ENCODE measurements around the gene TMEM179.
"Not testable (repeated sequence)": the region's sequence is repeated elsewhere in the genome, so short reads cannot be mapped to it uniquely, and the experiment has no call there.

Gene TMEM179

DNA sequence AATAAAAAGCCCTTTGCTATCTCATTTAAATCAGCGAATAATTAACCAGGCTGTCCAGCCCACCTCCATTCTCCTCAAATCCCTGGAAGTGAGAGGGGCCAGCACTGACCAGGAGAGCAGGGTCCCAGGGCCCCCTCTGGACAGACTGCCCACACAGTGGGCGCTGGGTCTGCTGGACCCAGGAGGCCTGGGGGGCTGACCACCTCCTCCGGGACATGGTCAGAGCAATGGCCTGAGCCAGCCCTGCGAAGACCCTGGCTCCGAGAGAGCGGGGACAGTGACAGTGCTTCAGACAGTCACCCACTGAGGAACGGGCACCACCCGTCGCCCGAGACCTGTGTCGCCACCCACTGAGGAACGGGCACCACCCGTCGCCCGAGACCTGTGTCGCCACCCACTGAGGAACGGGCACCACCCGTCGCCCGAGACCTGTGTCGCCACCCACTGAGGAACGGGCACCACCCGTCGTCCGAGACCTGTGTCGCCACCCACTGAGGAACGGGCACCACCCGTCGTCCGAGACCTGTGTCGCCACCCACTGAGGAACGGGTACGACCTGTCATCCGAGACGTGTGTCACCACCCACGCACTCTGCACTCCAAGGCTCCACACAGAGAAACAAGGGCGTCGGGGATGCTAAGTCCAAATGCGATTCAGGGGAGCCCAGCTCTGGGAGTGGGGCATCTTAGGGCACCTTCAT lies 32.4 kb upstream of the TMEM179 start:
- not testable (repeated sequence) for DNase-seq

GRCh38 chr14:104636131-104636530 lies 31.6 kb upstream of the TMEM179 start:
- DNase-seq, result no peak

- no peak for DNase-seq
Observed at GRCh38 chr14:104635717-104636116, 31.1 kb upstream of the TMEM179 start.

- DNase-seq, result no peak
Observed at GRCh38 chr14:104634886-104635570, 30.5 kb upstream of the TMEM179 start.

DNA sequence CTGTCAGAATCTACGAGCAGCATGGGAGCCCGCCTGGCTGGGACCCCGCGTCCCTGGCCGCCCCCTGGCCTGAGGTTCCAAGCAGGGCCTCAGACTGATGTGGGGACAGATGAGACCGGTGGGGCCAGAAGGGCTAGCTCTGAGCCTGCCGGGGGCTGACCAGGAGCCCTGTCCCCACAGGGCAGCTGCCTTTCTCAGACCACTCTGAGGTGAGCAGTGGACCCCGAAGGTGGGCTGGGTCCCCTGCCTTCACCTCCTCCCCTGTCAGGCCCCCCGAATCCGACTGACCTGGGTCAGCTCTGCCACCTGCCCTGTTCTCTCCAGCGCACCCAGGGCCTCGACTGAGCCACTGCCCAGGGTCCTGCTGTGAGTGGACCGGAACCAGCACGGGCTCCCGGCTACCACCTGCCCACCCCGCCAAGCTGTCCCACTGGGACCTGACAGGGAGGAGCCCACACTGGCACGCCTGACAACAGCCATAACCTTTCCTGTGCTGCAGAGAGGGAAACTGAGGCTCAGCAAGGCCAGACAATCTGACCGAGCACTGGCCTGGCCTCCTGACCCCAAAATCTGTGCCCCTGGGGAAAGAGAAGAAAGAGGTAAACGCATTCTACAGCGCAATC lies 29.7 kb upstream of the TMEM179 start:
- DNase-seq, result no peak

DNA sequence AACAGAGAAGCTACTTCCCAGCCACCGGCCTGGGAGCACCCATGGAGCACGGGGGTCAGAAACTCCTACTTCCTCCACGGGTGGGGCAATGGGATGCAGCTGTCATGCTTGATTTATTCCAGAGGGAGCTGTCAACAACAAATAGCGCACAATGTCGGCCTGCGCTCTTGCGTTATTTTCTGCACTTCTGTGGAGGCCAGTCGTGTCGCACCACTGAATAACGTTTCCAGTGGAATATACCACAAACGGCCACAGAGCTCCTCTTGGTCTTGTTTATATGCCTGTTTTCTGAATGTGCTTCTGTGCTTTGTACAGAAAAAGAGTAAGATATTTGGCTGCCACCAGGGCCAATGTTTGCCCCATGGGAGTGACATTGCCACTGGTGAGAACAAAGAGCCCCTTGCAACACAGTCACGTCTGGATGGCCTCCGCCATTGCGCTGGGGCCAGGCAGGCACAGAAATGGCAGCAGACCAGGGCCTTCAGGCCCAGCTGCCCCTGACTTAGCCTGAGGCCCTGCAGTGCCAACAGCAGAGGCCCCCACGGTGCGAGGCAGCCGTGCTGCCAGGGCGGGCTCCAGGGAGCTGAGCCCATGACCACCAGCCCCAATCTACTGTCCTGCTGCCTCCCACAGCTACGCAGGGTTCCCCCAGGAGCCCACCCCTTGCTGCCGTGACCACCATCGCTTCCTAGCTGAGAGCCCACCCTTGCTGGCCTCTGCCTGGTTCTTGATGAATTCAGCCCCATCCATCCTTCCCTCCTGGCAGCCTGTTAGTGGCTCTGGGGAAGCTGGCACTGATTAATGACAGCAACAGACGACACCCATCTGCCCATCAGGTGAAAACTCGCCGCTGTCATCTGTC lies 28.9 kb upstream of the TMEM179 start:
- no peak for DNase-seq

DNA sequence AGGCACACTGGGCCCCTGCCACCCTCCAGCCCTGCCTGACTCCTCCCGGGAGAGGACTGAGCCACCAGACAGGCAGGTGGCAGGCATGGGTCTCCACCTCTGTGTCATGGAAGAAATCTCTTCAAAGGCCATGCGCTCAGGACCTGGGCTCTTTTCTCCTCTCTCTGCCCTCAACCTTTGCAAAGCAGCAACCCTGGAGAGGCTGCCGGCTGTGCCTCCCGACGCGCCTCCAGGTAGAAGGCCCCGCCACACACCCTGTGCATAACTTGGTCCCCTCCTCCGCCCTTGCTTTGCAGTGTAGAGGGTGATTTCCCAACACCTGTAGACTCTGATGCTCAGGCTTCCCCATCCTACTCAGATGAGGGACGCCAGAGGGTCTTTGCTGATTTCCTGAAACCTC lies 28.2 kb upstream of the TMEM179 start:
- no peak for DNase-seq

DNA sequence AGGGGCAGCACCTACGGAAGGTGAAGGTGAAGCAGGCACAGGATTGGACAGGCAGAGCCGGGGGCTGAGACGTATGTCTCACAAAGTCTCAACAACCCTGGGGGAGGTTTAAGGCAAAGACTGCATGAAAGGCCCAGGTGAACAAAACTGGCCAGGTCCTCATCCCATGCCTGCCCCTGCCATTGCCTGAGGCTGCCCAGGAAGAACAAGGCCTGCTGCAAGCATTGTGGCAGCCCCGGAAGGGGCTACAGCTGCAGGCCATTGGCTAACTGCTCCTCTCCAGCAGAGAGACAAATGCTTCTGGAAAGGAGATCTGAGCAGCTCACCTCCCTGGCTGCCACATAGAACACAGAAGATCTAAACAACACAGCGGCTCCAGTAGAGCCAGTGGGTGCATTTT lies 20.4 kb upstream of the TMEM179 start:
- no peak for DNase-seq

DNA sequence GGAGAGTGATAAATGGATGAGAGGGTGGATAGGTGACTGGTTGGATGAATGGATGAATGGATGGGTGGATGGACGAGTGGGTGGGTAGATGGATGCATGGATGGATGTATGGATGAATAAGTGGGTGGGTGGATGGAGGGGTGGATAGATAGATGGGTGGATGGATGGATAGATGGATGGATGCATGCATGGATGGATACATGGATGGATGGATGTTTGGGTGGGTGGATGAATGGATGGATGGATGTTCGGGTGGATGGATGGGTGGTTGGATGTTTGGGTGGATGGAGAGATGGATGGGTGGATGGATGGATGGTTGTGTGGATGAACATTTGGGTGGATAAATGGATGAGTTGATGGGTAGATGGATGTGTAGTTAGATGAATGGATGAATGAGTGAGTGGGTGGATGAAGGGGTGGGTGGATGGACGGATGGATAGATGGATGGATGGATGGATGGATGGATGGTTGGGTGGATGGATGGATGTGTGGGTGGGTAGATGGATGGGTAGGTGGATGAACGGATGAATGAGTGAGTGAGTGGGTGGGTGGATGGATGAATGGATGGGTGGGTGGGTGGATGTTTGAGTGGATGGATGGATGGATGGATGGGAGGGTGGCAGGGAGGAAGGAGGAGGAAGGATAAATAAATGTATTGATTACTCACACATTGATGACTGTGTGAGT lies 9.7 kb upstream of the TMEM179 start:
- DNase-seq, result no peak

- no peak for DNase-seq
Observed at GRCh38 chr14:104611881-104612280, 7.3 kb upstream of the TMEM179 start.

DNA sequence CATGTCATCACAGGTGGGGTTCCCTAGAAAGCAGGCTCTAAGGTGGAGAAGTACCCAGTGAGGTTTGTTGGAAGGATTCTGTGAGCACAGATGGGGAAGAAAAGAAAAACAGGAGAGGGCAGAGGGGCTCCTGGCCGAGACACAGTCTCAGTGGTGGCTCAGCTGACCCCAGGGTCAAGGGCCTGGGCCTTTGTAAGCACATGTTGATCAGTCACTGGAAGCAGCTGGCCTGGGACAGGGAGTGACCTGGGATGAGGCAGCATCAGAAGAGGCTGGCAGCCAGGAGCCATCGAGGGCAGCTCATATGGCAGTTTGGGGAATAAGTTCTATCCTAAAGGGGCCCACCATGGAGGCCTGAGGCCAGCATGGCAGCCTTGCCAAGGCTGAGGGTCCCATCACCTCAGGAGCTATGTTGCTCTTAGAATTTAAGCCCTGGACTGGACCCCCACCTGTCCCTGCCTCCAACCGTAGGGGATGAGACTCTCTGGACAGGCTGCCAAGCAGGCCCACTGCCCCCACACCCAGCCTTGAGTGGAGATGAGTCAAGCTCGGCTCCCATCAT lies 6.3 kb upstream of the TMEM179 start:
- no peak for DNase-seq

- DNase-seq, result no peak
Observed at GRCh38 chr14:104609666-104610065, 5.1 kb upstream of the TMEM179 start.

- no peak for DNase-seq
Observed at GRCh38 chr14:104603711-104604401, 716 bp downstream of the TMEM179 start.

- no peak for DNase-seq
Observed at GRCh38 chr14:104602933-104603325, 1.6 kb downstream of the TMEM179 start.

DNA sequence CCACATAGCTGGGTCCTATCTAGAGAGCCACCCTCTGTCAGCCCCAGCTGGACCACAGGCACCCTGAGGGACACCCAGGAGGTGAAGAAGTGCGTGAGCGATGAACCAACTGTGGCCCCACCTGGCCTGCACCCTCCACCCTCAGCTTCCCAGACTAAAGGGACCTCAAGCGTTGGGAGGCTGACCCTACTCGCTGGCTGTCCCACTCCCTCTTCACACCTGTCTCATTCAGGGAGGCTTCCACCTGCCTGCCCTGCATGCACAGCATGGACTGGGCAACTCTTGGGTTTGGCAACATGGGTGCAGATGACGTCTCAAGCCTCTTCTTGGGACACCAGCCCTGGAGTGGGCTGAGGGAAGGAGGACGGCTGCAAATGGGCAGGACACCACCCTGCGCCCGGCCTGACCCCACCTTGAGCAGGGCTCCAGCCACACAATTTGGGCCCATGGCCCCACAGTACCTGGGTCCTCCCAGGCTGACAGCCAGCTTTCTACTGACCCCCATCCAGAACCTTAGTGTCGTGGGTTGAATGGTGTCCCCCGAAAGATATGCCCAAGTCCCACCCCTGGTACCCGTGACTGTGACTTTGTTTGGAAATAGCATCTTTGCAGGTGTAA lies 2.1 kb downstream of the TMEM179 start:
- DNase-seq, result no peak

DNA sequence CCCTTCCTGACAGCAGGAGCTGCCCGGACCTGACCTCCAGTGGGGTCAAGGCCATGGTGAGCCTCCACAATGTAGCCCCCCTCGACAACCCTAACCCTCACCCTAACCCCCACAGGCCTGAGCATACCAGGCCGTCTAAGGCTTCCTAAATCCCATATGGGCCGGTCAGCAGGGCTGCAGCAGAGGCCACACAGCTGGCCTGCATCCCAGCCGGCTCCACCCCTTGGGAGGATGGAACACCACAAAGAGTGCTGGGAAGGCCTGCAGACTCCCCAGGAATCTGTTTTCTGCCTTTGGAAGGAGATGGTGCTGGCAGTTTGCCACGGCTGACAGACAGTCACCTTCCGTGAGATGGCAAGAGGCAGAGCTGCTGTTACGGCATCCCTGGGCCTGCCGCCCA lies 2.8 kb downstream of the TMEM179 start:
- no peak for DNase-seq

GRCh38 chr14:104600805-104601204 lies 3.8 kb downstream of the TMEM179 start:
- no peak for DNase-seq

DNA sequence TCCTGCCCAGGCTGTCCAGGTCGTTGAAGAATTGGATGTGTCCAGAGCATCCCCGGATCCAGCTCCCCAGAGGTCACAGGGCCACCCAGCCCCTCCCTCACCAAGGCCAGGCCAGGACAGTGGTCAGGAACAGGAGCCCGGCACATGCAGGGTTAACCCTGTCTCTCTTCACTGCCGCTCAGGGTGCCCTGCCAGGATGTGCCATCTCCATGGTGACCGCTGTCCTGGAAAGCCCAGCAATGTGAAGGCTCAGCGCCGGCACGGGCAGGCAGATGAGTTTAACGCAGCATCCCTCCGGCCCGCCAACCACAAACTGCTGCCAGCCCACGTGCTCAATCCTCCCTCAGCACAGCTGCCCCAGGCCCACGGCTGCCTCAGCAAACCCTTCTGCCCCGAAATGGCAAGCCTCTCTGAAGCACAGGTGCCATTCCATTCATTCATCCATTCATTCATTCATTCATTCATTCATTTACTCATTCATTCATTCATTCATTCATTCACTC lies 4.4 kb downstream of the TMEM179 start:
- DNase-seq, result no peak

DNA sequence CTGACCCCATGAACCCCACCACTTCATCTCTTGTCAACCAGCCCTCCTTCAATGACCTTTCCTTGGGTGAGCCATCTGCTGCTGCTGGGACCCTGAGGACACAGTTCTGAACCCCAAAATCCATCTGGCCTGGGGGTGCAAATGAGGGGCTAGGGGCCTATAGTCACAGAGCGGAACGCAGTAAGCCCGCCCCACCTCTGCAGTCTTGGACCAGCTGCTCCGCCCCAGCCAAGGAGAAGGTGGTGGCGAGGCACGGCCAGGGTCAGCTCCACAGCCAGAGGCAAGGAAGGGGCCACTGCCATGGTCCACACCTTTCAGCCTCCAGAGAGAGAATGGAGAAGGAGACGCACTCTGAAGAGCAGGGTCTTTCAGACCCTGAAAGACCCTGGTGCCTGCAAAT lies 5.1 kb downstream of the TMEM179 start:
- DNase-seq, result no peak

DNA sequence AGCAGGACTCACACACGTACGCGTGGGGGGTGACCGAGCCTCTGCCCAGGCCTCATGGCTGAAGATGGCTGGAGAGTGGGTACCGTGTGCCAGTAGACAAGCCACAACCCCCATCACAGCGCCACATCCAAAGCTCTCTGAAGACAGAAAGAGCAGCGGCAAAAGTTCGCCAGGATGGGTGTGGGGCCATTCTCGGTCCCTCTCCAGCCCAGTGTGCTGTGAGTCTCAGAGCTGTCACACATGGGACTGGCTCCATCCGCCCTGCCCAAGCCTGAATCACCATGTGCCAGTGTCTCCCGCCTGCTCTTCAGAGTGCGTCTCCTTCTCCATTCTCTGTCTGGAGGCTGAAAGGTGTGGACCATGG lies 5.7 kb downstream of the TMEM179 start:
- DNase-seq, result no peak
